Endothelial cell (in vitro differentiated cells): ENCODE data around the gene CPXM1. TPM values are rescaled to one million over a fixed set of nuclear protein-coding genes. Genes with fewer than 3 reads are reported as not detected.
"Not testable (repeated sequence)": the region's sequence is repeated elsewhere in the genome, so short reads cannot be mapped to it uniquely, and the experiment has no call there.

Experiments used
- DNase-seq: peaks from one replicate; pipeline ENCODE4 v3.0.0; 2021; ENCODE audit warnings: low spot score
- H3K27ac Mint-ChIP-seq: one replicate; pipeline ENCODE4 v1.8.0; 2021; ENCODE audit warnings: mixed read lengths, inconsistent platforms; ENCODE audit not compliant: unreplicated experiment
- H3K27me3 Mint-ChIP-seq: one replicate; pipeline ENCODE4 v1.8.0; 2021; ENCODE audit warnings: mild to moderate bottlenecking, moderate library complexity, mixed read lengths, inconsistent platforms; ENCODE audit not compliant: unreplicated experiment
- H3K36me3 Mint-ChIP-seq: one replicate; pipeline ENCODE4 v1.8.0; 2021; ENCODE audit warnings: mild to moderate bottlenecking, low read depth, mixed read lengths, inconsistent platforms; ENCODE audit not compliant: unreplicated experiment
- H3K4me1 Mint-ChIP-seq: one replicate; pipeline ENCODE4 v1.8.0; 2021; ENCODE audit warnings: mild to moderate bottlenecking, mixed read lengths, inconsistent platforms; ENCODE audit not compliant: unreplicated experiment
- H3K4me3 Mint-ChIP-seq: one replicate; pipeline ENCODE4 v1.8.0; 2021; ENCODE audit warnings: mild to moderate bottlenecking, mixed read lengths, inconsistent platforms; ENCODE audit not compliant: unreplicated experiment
- H3K9me3 Mint-ChIP-seq: one replicate; pipeline ENCODE4 v1.8.0; 2021; ENCODE audit warnings: mixed read lengths, inconsistent platforms; ENCODE audit not compliant: unreplicated experiment
- total RNA-seq: library from RNA; stranded (reverse); fragmentation: NEBNext Ultra II Directional; extraction: Animal tissue kit (Norgen Biotek cat#: 25700); gene quantifications from one replicate; pipeline ENCODE4 v1.2.1, GENCODE V29; 2021; ENCODE audit not compliant: unreplicated experiment
- TF ChIP-seq, protein P1 (sequence below): fragments of 200-600 bp; sonication (generic); IDR thresholded peaks from one replicate; pipeline ENCODE4 v1.5.0; 2021; ENCODE audit warnings: antibody characterized with exemption; ENCODE audit not compliant: unreplicated experiment

The CPXM1 gene
- total RNA-seq, 1 donor from 2014 or later: 139 TPM

DNA sequence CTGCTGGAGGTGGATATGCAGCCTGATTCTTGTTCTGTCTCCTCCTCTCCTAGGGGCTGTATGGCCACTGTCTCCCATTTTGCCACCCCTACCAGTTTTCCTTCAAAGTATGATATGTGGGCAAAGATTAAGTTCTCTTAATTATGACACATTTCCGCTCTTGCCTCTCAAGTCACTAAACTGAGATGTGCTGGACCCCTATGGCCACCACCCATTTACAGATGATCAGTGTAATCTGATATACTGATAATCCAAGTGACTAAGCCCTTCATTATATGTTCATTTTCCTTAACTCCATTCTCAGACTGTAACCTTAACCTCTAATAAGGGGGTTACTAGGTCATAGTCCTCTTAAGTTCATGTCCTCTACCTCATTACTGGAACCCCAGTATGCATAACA lies 13.6 kb upstream of the CPXM1 start:
- Mint-ChIP-seq H3K27me3 (peaks cover 19% of the 10 kb centered on the region), H3K36me3 (peaks cover 4% of the 10 kb centered on the region), H3K4me1 (no peaks in the 10 kb centered on the region), H3K27ac (no peak overlapping the region), H3K9me3 (no peaks in the 10 kb centered on the region), H3K4me3 (no peak overlapping the region)
- no peak for DNase-seq
- TF ChIP-seq, protein P1, sequence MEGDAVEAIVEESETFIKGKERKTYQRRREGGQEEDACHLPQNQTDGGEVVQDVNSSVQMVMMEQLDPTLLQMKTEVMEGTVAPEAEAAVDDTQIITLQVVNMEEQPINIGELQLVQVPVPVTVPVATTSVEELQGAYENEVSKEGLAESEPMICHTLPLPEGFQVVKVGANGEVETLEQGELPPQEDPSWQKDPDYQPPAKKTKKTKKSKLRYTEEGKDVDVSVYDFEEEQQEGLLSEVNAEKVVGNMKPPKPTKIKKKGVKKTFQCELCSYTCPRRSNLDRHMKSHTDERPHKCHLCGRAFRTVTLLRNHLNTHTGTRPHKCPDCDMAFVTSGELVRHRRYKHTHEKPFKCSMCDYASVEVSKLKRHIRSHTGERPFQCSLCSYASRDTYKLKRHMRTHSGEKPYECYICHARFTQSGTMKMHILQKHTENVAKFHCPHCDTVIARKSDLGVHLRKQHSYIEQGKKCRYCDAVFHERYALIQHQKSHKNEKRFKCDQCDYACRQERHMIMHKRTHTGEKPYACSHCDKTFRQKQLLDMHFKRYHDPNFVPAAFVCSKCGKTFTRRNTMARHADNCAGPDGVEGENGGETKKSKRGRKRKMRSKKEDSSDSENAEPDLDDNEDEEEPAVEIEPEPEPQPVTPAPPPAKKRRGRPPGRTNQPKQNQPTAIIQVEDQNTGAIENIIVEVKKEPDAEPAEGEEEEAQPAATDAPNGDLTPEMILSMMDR: no peak

DNA sequence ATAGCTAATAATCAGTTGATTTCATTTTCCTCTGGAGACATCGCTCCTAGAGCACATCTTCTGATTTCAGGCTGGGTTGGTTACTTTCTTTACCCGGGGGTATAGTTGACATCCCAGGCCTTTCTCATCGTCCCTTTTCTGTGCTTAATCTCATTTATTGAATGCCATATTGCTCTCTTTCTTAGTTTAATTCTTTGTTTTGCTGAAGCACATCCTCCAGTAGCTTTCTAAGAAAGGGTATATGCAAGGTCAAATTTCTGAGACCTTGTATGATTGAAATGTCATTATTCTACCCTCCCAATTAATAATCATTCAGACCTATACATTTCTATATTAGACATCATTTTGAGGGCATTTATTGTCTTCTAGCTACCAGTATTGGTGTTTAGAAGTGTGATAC lies 11.8 kb upstream of the CPXM1 start:
- no peak overlapping the region for H3K4me3 Mint-ChIP-seq
- H3K27ac Mint-ChIP-seq: no peak overlapping the region
- DNase-seq: no peak
- peaks cover 14% of the 10 kb centered on the region for H3K27me3 Mint-ChIP-seq
- H3K36me3 Mint-ChIP-seq: no peaks in the 10 kb centered on the region
- H3K4me1 Mint-ChIP-seq: no peaks in the 10 kb centered on the region
- TF ChIP-seq, protein P1: no peak
- H3K9me3 Mint-ChIP-seq: no peaks in the 10 kb centered on the region

DNA sequence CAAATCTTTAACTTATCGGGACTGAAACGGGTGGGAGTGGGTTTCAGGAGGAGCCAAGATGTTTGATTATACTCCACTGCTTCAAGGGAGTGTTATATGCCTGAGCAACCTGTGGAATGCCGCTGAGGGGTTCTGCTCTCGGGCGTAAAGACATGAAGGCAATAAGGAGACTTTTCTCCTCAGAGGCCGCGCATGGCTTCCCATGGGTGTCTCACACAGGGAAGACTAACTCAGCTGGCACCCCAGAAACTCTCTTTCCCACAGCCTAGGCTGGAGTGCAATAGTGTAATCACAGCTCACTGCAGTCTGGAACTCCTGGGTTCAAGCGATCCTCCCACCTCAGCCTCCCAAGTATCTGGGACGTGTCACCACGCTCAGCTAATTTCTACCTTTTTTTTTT lies 9.3 kb upstream of the CPXM1 start:
- TF ChIP-seq, protein P1: no peak
- no peaks in the 10 kb centered on the region for H3K36me3 Mint-ChIP-seq
- no peak overlapping the region for H3K4me3 Mint-ChIP-seq
- peaks cover 5% of the 10 kb centered on the region for H3K4me1 Mint-ChIP-seq
- peaks cover 18% of the 10 kb centered on the region for H3K27me3 Mint-ChIP-seq
- no peaks in the 10 kb centered on the region for H3K9me3 Mint-ChIP-seq
- no peak overlapping the region for H3K27ac Mint-ChIP-seq
- DNase-seq: no peak

DNA sequence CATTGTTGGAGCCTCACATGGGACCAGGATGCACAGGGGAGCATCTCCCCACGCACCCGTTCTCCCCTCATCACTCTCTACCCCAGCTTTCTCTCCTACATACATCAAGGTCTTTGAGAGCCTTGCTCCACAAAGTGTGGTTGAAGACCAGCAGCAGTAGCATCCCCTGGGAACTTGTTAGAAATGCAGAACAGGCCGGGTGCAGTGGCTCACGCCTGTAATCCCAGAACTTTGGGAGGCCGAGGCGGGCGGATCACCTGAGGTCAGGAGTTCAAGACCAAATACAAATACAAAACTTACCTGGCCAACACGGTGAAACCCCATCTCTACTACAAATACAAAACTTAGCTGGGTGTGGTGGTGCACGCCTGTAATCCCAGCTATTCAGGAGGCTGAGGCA lies 7.5 kb upstream of the CPXM1 start:
- H3K9me3 Mint-ChIP-seq, H3K4me3 Mint-ChIP-seq, DNase-seq, H3K4me1 Mint-ChIP-seq, H3K27ac Mint-ChIP-seq, H3K36me3 Mint-ChIP-seq: not testable (repeated sequence)
- peaks cover 19% of the 10 kb centered on the region for H3K27me3 Mint-ChIP-seq

DNA sequence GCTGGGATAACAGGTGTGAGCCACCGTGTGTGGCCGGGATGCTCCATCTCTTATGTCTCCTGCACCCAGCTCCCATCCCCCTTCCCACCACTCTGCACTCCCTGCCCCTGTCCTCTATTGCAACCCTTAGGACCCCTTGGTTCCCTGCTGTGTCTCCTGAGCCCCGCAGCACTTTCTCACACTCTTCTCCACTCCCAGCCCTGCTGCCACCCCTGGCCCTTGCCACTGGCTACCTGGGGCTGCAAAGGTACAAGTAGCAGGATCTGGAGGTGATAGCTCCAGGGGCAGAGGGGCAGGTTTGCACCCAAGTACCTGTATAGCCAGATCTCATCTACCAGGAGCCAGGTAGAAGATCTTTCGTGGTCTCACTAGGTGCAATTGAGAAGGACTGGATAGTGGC lies 6.6 kb upstream of the CPXM1 start:
- peaks cover 19% of the 10 kb centered on the region for H3K27me3 Mint-ChIP-seq
- TF ChIP-seq, protein P1: no peak

DNA sequence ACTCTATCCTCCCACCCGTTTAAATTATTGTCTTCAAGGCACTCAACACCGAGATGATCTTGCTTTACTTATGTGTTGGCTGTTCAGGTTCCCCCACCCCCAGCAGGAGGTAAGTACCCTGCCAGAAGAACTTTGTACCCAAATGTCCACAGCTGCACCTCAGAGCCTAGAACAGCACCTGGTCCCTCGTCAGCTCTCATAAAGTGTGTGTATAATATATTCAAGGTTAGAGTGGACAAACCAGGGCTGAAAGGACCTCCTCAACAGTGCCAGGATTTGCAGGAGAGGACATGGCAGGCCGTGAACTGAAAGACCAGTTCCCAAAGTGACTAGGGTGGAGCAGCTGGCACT lies 5.9 kb upstream of the CPXM1 start:
- H3K9me3 Mint-ChIP-seq: no peaks in the 10 kb centered on the region
- peaks cover 4% of the 10 kb centered on the region for H3K36me3 Mint-ChIP-seq
- TF ChIP-seq, protein P1: no peak
- H3K4me3 Mint-ChIP-seq: peak overlapping the region; percentile 3
- DNase-seq: no peak
- no peak overlapping the region for H3K27ac Mint-ChIP-seq
- peaks cover 14% of the 10 kb centered on the region for H3K4me1 Mint-ChIP-seq
- H3K27me3 Mint-ChIP-seq: peaks cover 24% of the 10 kb centered on the region

More for the DNA sequence above, 6.6 kb upstream of the CPXM1 start:
- Mint-ChIP-seq H3K4me1 (peaks cover 9% of the 10 kb centered on the region), H3K9me3 (no peaks in the 10 kb centered on the region), H3K4me3 (no peak overlapping the region), H3K27ac (no peak overlapping the region), H3K36me3 (peaks cover 4% of the 10 kb centered on the region)
- DNase-seq: no peak
